Measurements from ENCODE around the gene SOD2. TPM values are rescaled to one million over a fixed set of nuclear protein-coding genes. Genes with fewer than 3 reads are reported as not detected.
"Not testable (repeated sequence)": the region's sequence is repeated elsewhere in the genome, so short reads cannot be mapped to it uniquely, and the experiment has no call there.

SOD2 gene
- total RNA-seq, result 100 to 1,000 TPM; 116 to 478 (median 295) TPM

DNA sequence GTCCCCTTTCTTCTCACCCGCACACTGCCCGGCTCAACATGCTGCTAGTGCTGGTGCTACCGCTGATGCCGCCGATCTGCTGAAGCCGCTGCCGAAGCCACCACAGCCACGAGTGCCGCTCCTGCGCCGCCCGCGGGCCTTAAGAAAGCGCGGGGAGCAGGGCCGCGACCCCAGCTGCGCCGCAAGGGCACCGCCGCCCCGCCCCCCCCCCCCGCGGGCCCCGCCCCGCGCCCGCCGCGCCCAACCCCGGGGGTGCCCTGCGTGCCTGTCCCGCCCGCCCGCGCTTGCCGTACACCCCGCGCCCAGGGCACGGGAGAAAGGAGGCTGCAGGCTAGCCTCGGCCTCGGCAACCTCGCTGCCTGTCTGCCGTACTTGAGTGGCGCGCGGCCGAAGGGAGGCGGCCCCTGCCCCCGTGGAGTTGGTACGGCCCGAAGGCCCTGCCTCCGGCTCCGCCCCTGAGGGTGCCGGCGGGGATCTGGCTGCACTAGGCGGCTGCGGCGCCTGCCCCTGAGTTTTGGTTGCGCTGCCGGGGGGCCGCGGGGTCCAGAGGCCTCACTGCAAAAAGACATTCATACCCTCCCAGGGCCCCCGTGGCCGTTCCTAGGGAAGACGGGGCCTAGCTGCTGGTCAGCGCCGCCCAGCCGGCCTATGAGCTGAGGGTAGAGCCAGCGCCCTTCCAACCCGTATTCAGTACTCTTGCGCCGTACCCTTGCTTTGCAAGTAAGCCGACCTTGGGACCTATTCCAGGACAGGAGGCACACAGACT is at the start of gene SOD2:
TSS of gene SOD2 (minus strand) at position 114 of the 766 bp plus-strand sequence. CDS start at position 40, 74 bp downstream.
- H3K9me3 ChIP-seq, result no peaks in the 10 kb centered on the region
- H3K4me3 ChIP-seq, result peak within 1 kb of the TSS; percentile 66 to 98 (median 78)
- peaks cover 0 to 22% (median 10%) of the 10 kb centered on the region in 4 donors for H3K36me3 ChIP-seq
- DNase-seq, result peak; percentile 93 to 97
- WGBS, 2 donors, result 0% methylated on average over 27 of the region's 74 CpGs; no CpG with 5 or more reads in 1 of the 2 donors
- no peaks in the 10 kb centered on the region for H3K27me3 ChIP-seq
- peak in 3 of 4 donors; percentile 89 to 98 (median 91) for TF ChIP-seq POLR2A (IDR thresholded peaks at IDR 0.05)
- TF ChIP-seq POLR2AphosphoS5 (IDR thresholded peaks at IDR 0.05), result peak; percentile 90 to 96
- TF ChIP-seq, protein P1, sequence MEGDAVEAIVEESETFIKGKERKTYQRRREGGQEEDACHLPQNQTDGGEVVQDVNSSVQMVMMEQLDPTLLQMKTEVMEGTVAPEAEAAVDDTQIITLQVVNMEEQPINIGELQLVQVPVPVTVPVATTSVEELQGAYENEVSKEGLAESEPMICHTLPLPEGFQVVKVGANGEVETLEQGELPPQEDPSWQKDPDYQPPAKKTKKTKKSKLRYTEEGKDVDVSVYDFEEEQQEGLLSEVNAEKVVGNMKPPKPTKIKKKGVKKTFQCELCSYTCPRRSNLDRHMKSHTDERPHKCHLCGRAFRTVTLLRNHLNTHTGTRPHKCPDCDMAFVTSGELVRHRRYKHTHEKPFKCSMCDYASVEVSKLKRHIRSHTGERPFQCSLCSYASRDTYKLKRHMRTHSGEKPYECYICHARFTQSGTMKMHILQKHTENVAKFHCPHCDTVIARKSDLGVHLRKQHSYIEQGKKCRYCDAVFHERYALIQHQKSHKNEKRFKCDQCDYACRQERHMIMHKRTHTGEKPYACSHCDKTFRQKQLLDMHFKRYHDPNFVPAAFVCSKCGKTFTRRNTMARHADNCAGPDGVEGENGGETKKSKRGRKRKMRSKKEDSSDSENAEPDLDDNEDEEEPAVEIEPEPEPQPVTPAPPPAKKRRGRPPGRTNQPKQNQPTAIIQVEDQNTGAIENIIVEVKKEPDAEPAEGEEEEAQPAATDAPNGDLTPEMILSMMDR (IDR thresholded peaks at IDR 0.05), result peak in 1 of 6 experiments; percentile 6
- TF ChIP-seq EP300 (IDR thresholded peaks at IDR 0.05), result peak in 1 of 4 donors; percentile 44
- H3K4me1 ChIP-seq, result peaks cover 24 to 52% (median 38%) of the 10 kb centered on the region in 4 donors
- ATAC-seq (ENCODE audit: low FRiP score in 2 of 2), result peak; percentile 92 to 94
- peak within 1 kb of the TSS; percentile 93 to 97 (median 95) for H3K27ac ChIP-seq

DNA sequence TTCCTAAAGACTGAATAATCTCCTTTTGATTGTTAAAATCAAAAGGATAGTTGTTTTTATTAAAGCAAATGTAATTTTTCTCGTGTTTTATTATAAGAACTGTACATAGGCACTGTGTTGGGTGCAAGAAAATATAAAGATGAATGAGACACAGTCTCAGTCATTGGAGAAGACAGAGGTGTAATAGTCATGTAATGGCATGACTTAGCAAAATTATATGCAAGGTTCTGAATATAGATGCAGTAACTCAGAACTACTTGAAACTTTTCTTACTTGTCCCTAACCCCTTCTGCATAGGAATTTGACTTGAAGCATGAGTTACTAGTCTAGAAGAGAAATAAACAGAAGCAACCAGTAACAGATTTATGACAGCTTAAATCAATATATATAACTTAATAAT is 49.1 kb upstream of the SOD2 start:
- H3K27me3 ChIP-seq, result no peaks in the 10 kb centered on the region
- WGBS, 2 donors, result 92 to 95% methylated on average over 1 of the region's 1 CpG
- TF ChIP-seq POLR2A (IDR thresholded peaks at IDR 0.05) (no peak), POLR2AphosphoS5 (IDR thresholded peaks at IDR 0.05) (no peak), EP300 (IDR thresholded peaks at IDR 0.05) (no peak)
- TF ChIP-seq, protein P1 (IDR thresholded peaks at IDR 0.05), result no peak
- no peak for DNase-seq
- ATAC-seq (ENCODE audit: low FRiP score in 2 of 2), result no peak
- no peak overlapping the region for H3K27ac ChIP-seq
- no peaks in the 10 kb centered on the region for H3K9me3 ChIP-seq
- H3K4me3 ChIP-seq, result no peak overlapping the region
- H3K36me3 ChIP-seq, result peaks cover 31 to 93% (median 63%) of the 10 kb centered on the region in 4 donors
- peaks cover 0 to 20% (median 3%) of the 10 kb centered on the region in 4 donors for H3K4me1 ChIP-seq

GRCh38 chr6:159739341-159739740 is 46.3 kb upstream of the SOD2 start:
- Histone ChIP-seq H3K27me3 (no peaks in the 10 kb centered on the region), H3K4me3 (no peak overlapping the region), H3K27ac (no peak overlapping the region), H3K36me3 (peaks cover 22 to 68% (median 38%) of the 10 kb centered on the region in 4 donors), H3K4me1 (peaks cover 9 to 43% (median 14%) of the 10 kb centered on the region in 4 donors), H3K9me3 (no peaks in the 10 kb centered on the region)
- no peak for DNase-seq
- no peak for ATAC-seq (ENCODE audit: low FRiP score in 2 of 2)
- WGBS, 2 donors, result 60 to 63% methylated on average over 3 of the region's 3 CpGs
- no peak for TF ChIP-seq EP300 (IDR thresholded peaks at IDR 0.05)
- TF ChIP-seq POLR2AphosphoS5 (IDR thresholded peaks at IDR 0.05), result no peak
- TF ChIP-seq, protein P1 (IDR thresholded peaks at IDR 0.05), result no peak
- TF ChIP-seq POLR2A (IDR thresholded peaks at IDR 0.05), result no peak

- H3K27ac ChIP-seq, result no peak overlapping the region
- H3K4me3 ChIP-seq, result no peak overlapping the region
- 78 to 90% methylated on average over 7 of the region's 7 CpGs for WGBS, 2 donors
- DNase-seq, result no peak
- peaks cover 6 to 44% (median 15%) of the 10 kb centered on the region in 4 donors for H3K36me3 ChIP-seq
- H3K9me3 ChIP-seq, result no peaks in the 10 kb centered on the region
- TF ChIP-seq POLR2A (IDR thresholded peaks at IDR 0.05), result no peak
- TF ChIP-seq, protein P1 (IDR thresholded peaks at IDR 0.05), result no peak
- TF ChIP-seq POLR2AphosphoS5 (IDR thresholded peaks at IDR 0.05), result no peak
- TF ChIP-seq EP300 (IDR thresholded peaks at IDR 0.05), result no peak
- ATAC-seq (ENCODE audit: low FRiP score in 2 of 2), result no peak
- H3K4me1 ChIP-seq, result peaks cover 12 to 51% (median 25%) of the 10 kb centered on the region in 4 donors
- H3K27me3 ChIP-seq, result no peaks in the 10 kb centered on the region
Observed at GRCh38 chr6:159736908-159737307, 43.9 kb upstream of the SOD2 start.

- peaks cover 0 to 12% (median 0%) of the 10 kb centered on the region in 4 donors for H3K36me3 ChIP-seq
- H3K27ac ChIP-seq; H3K27me3 ChIP-seq; ATAC-seq (ENCODE audit: low FRiP score in 2 of 2); H3K4me3 ChIP-seq; H3K9me3 ChIP-seq; DNase-seq: not testable (repeated sequence)
- WGBS, 2 donors, result 94% methylated on average over 12 of the region's 12 CpGs
- peaks cover 38 to 70% (median 58%) of the 10 kb centered on the region in 4 donors for H3K4me1 ChIP-seq
Observed at GRCh38 chr6:159733395-159733794, 40.4 kb upstream of the SOD2 start.

- not testable (repeated sequence) for H3K27ac ChIP-seq; H3K4me3 ChIP-seq; DNase-seq; ATAC-seq (ENCODE audit: low FRiP score in 2 of 2); H3K9me3 ChIP-seq; H3K36me3 ChIP-seq; H3K27me3 ChIP-seq
- WGBS, 2 donors, result 86 to 90% methylated on average over 12 of the region's 12 CpGs
- H3K4me1 ChIP-seq, result peaks cover 38 to 62% (median 55%) of the 10 kb centered on the region in 4 donors
Observed at GRCh38 chr6:159732550-159732949, 39.5 kb upstream of the SOD2 start.
